ENCODE measurements around the gene CD83. TPM values are rescaled to one million over a fixed set of nuclear protein-coding genes. Genes with fewer than 3 reads are reported as not detected.

Gene CD83
- total and polyA plus RNA-seq, 9 of the 15 experiments (the other 6 are each of a cell fraction or from before 2014, with no cell fraction given), result 2.5 to 4.1 (median 3.4) TPM

GRCh38 chr6:14095437-14095836 lies 22.1 kb upstream of the CD83 start:
- no peaks in the 10 kb centered on the region for H3K36me3 ChIP-seq (ENCODE audit: control insufficient read depth, insufficient read depth, low read length)
- no peak for FAIRE-seq
- ATAC-seq, result no peak
- no TSS peak for BruUV-seq (replicated peaks)
- no peaks in the 10 kb centered on the region for H3K79me2 ChIP-seq (ENCODE audit: control insufficient read depth, insufficient read depth, low read length)
- H4K20me1 ChIP-seq (replicated peaks; ENCODE audit: control insufficient read depth, insufficient read depth, low read length), result no peaks in the 10 kb centered on the region
- in situ Hi-C loops (cut with MboI) (no loop called here), intact Hi-C loops (cut with micrococcal nuclease) (no loop called here)
- H3K27me3 ChIP-seq (ENCODE audit: control insufficient read depth in 2 of 2, insufficient read depth in 2 of 2, low read length in 2 of 2), result no peaks in the 10 kb centered on the region
- H3K4me2 ChIP-seq (ENCODE audit: insufficient read depth, low read length), result no peak overlapping the region
- 17% methylated on average over 6 of the region's 6 CpGs for WGBS (ENCODE audit: insufficient coverage, low coverage, missing lambda C conversion rate)
- no peaks in the 10 kb centered on the region for H3K9me1 ChIP-seq (ENCODE audit: control insufficient read depth, insufficient read depth, low read length)
- H3K9ac ChIP-seq (ENCODE audit: insufficient read depth in 1 of 2, low read depth in 2 of 2, low read length in 2 of 2), result no peak overlapping the region
- H3K9me3 ChIP-seq (replicated peaks; ENCODE audit: control insufficient read depth, insufficient read depth, low read depth, low read length), result no peaks in the 10 kb centered on the region; the same call in 1 of the 2 replicates
- no peak overlapping the region for H2AFZ ChIP-seq (ENCODE audit: low read depth, low read length)
- ChIA-PET CTCF (ENCODE audit: low intra/inter-chr PET ratio) (no interaction called here), POLR2A (interaction anchor here (0.6 to 2.0 kb wide), 4 partner anchors 10 to 45 kb away, joined by 3 to 5 read pairs (median 4); no protein-coding TSS in a partner anchor)
- no peak for TF ChIP-seq POLR2A (conservative IDR thresholded peaks at IDR 0.05)
- TF ChIP-seq CGGBP1 (CRISPR knock-in tag; IDR thresholded peaks at IDR 0.05), result no peak
- no peak for TF ChIP-seq SAP30 (IDR thresholded peaks at IDR 0.05; ENCODE audit: borderline replicate concordance, insufficient read depth, low read depth, low read length, poor library complexity, severe bottlenecking)
- TF ChIP-seq RFX7 (CRISPR knock-in tag; IDR thresholded peaks at IDR 0.05), result no peak
- no peak for TF ChIP-seq ZNF444 (CRISPR knock-in tag; IDR thresholded peaks at IDR 0.05)
- no peak for TF ChIP-seq FOXP1 (CRISPR knock-in tag; IDR thresholded peaks at IDR 0.05)
- TF ChIP-seq HDAC1 (IDR thresholded peaks at IDR 0.05), result no peak
- no peak for TF ChIP-seq ZNF174 (CRISPR knock-in tag; IDR thresholded peaks at IDR 0.05)
- no peak for TF ChIP-seq KLF13 (tag; IDR thresholded peaks at IDR 0.05; ENCODE audit: borderline replicate concordance, low read depth)
- TF ChIP-seq YY1 (IDR thresholded peaks at IDR 0.05; ENCODE audit: borderline replicate concordance in 1 of 3, control insufficient read depth in 1 of 3, extremely low read depth in 1 of 3, insufficient read depth in 3 of 3, insufficient read length in 1 of 3, insufficient replicate concordance in 2 of 3, low read depth in 1 of 3, low read length in 2 of 3), result no peak
- no peak for TF ChIP-seq PATZ1 (CRISPR knock-in tag; IDR thresholded peaks at IDR 0.05; ENCODE audit: borderline replicate concordance)
- no peak for TF ChIP-seq ZBTB34 (CRISPR knock-in tag; IDR thresholded peaks at IDR 0.05)
- TF ChIP-seq ARID1B (IDR thresholded peaks at IDR 0.05), result no peak
- TF ChIP-seq HOMEZ (CRISPR knock-in tag; IDR thresholded peaks at IDR 0.05), result no peak
- no peaks in the 10 kb centered on the region for H3K4me1 ChIP-seq (replicated peaks in 1 of 2; ENCODE audit: control insufficient read depth in 2 of 2, insufficient read depth in 2 of 2, low read length in 2 of 2)
- DNase-seq (ENCODE audit: extremely low read depth in 1 of 4, low spot score in 3 of 4), result no peak
- no peak overlapping the region for H3K4me3 ChIP-seq
- H3K27ac ChIP-seq (ENCODE audit: extremely low read depth, low read depth, low read length), result no peak overlapping the region

All from K562 (cell line).